Fibroblast of skin of left biceps (primary cell): ENCODE results near the gene GARNL3.

Experiments used
- DNase-seq, 2 experiments: peaks; one replicate each; pipeline ENCODE4 v3.0.0-alpha.2; 2013; ENCODE audit warnings: low read depth in 2 of 2

GARNL3 gene

GRCh38 chr9:127437497-127438264 is 173.1 kb downstream of the GARNL3 start:
- no peak for DNase-seq

- no peak for DNase-seq
Measured at GRCh38 chr9:127438394-127438793, 173.8 kb downstream of the GARNL3 start.
